HepG2 (cell line): ENCODE data around the gene RGS14. TPM values are rescaled to one million over a fixed set of nuclear protein-coding genes. Genes with fewer than 3 reads are reported as not detected.

Experiments used
- CSRNP1 ChIP-seq: sonication (generic); formaldehyde crosslinking; IDR thresholded peaks from 2 replicates; pipeline ENCODE4 v1.8.1; 2023; ENCODE audit warnings: mild to moderate bottlenecking, missing genetic modification reagents
- DMTF1 ChIP-seq: sonication (generic); formaldehyde crosslinking; IDR thresholded peaks from 2 replicates; pipeline ENCODE4 v1.4.0; 2020; ENCODE audit warnings: mild to moderate bottlenecking, missing genetic modification reagents
- FOXK2 ChIP-seq: fragments of 450-650 bp; IDR thresholded peaks from 2 replicates; pipeline ENCODE4 v1.6.1; 2016
- GATAD1 ChIP-seq: IDR thresholded peaks from 2 replicates; pipeline ENCODE4 v1.6.1; 2016; ENCODE audit warnings: missing genetic modification reagents, missing compliant biosample characterization
- HMGA1 ChIP-seq: sonication (generic); formaldehyde crosslinking; conservative IDR thresholded peaks from 2 replicates; pipeline ENCODE4 v1.4.0; 2020; ENCODE audit warnings: missing genetic modification reagents
- HOXA7 ChIP-seq: sonication (generic); formaldehyde crosslinking; IDR thresholded peaks from 2 replicates; pipeline ENCODE4 v1.8.1; 2022; ENCODE audit warnings: mild to moderate bottlenecking, missing genetic modification reagents, moderate library complexity
- KLF16 ChIP-seq, 2 experiments: sonication (generic) in 1 of 2; formaldehyde crosslinking in 1 of 2; IDR thresholded peaks; 2 replicates each; pipeline versions ENCODE4 v1.6.1 to v1.8.0; 2016 to 2023; ENCODE audit warnings: missing genetic modification reagents in 2 of 2, missing compliant biosample characterization in 1 of 2
- KLF6 ChIP-seq: IDR thresholded peaks from 2 replicates; pipeline ENCODE4 v1.8.0; 2016; ENCODE audit warnings: missing biosample characterization, missing genetic modification reagents
- MIXL1 ChIP-seq: IDR thresholded peaks from 2 replicates; pipeline ENCODE4 v1.6.1; 2016
- POLR2AphosphoS5 ChIP-seq: IDR thresholded peaks from 2 replicates; pipeline ENCODE4 v1.6.1; 2012; ENCODE audit warnings: low read depth, low read length
- PPARG ChIP-seq: conservative IDR thresholded peaks from 2 replicates; pipeline ENCODE4 v1.6.1; 2016; ENCODE audit warnings: missing biosample characterization, missing genetic modification reagents
- RCOR2 ChIP-seq: IDR thresholded peaks from 2 replicates; pipeline ENCODE4 v1.6.1; 2016; ENCODE audit warnings: missing biosample characterization, missing genetic modification reagents
- SAP130 ChIP-seq: IDR thresholded peaks from 2 replicates; pipeline ENCODE4 v1.6.1; 2016; ENCODE audit warnings: low read depth
- SKIL ChIP-seq: sonication (generic); formaldehyde crosslinking; IDR thresholded peaks from 2 replicates; pipeline ENCODE4 v1.8.0; 2022; ENCODE audit warnings: missing genetic modification reagents, mild to moderate bottlenecking, moderate library complexity, borderline replicate concordance
- SSRP1 ChIP-seq: IDR thresholded peaks from 2 replicates; pipeline ENCODE4 v1.6.1; 2016; ENCODE audit warnings: control low read depth
- TCF12 ChIP-seq, 2 experiments: fragments of 450-650 bp in 1 of 2; sonication (generic) in 1 of 2; formaldehyde crosslinking in 1 of 2; IDR thresholded peaks; 2 replicates each; pipeline versions ENCODE4 v1.6.1 to v1.8.0; 2017 to 2022; ENCODE audit warnings: antibody characterized with exemption in 1 of 2, mild to moderate bottlenecking in 1 of 2, missing genetic modification reagents in 1 of 2, moderate library complexity in 1 of 2
- TEAD3 ChIP-seq: optimal IDR thresholded peaks from 2 replicates; pipeline ENCODE3; 2016; ENCODE audit warnings: borderline replicate concordance
- THAP7 ChIP-seq: sonication (generic); formaldehyde crosslinking; IDR thresholded peaks from 2 replicates; pipeline ENCODE4 v1.8.1; 2023; ENCODE audit warnings: mild to moderate bottlenecking, missing genetic modification reagents
- ZNF550 ChIP-seq: sonication (generic); formaldehyde crosslinking; IDR thresholded peaks from 2 replicates; pipeline ENCODE4 v1.4.0; 2020; ENCODE audit warnings: mild to moderate bottlenecking, missing genetic modification reagents, borderline replicate concordance
- ZNF792 ChIP-seq: IDR thresholded peaks from 2 replicates; pipeline ENCODE4 v1.6.1; 2016
- ZZZ3 ChIP-seq: sonication (generic); formaldehyde crosslinking; IDR thresholded peaks from 2 replicates; pipeline ENCODE4 v1.4.0; 2020; ENCODE audit warnings: missing genetic modification reagents, mild to moderate bottlenecking, borderline replicate concordance
- polyA plus RNA-seq, 8 experiments: library from polyadenylated mRNA; depleted of rRNA in 3 of 8; stranded (reverse) in 7 of 8; unstranded in 1 of 8; fragments of >200 nt; fragmentation: Illumina TruSeq in 4 of 8; extraction: Trizol in 4 of 8; gene quantifications; 2 replicates each; pipeline versions ENCODE4 v1.2.1 to v1.2.3, GENCODE V29; 2011 to 2016; ENCODE audit warnings: low read depth in 4 of 8, missing spikeins in 1 of 8, mixed read lengths in 1 of 8; ENCODE audit not compliant: insufficient read depth in 1 of 8
- total RNA-seq, 5 experiments: library from RNA; depleted of rRNA; stranded (reverse); fragments of >200 nt; fragmentation: Illumina TruSeq; extraction: Trizol; gene quantifications; 2 replicates each; pipeline ENCODE4 v1.2.3, GENCODE V29; 2016; ENCODE audit warnings: low read depth in 1 of 5
- TF ChIP-seq, protein P1 (sequence below): sonication (generic); formaldehyde crosslinking; IDR thresholded peaks from 2 replicates; pipeline ENCODE4 v1.4.0; 2020; ENCODE audit warnings: mild to moderate bottlenecking, missing genetic modification reagents

The RGS14 gene
- total and polyA plus RNA-seq, 2 of the 13 experiments (the other 11 are each of a cell fraction or from before 2014, with no cell fraction given), result 11.1 to 17.2 TPM

DNA sequence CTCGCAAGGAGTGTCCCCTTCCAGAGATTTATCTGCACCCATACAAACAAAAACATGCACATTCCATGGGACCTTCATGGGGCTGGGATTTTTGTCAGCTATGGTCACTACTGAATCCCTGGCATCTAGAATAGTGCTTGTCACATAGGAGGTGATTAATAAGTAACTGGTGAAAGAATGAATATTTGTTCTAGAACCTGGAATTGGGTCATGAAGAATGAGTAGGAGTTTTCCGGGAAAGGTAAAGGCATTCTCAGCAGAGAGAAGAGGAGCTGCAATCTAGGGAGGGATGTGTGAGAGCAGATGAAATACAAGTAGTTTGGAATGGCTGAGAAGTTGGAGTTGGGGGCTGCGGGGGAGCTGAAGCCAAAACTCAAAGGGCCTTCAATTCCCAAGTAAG, 3.5 kb upstream of the RGS14 start (continued):
- no peak for TF ChIP-seq TCF12 (IDR thresholded peaks at IDR 0.05)
- no peak for TF ChIP-seq TCF12 (CRISPR knock-in tag; IDR thresholded peaks at IDR 0.05)
- 0 out of 2 replicates have a peak, but pooled peaks have one; percentile 33 for TF ChIP-seq KLF6 (CRISPR knock-in tag)
- TF ChIP-seq DMTF1, result no peak
- peak; percentile 47; the same call in 1 of the 2 replicates for TF ChIP-seq MIXL1 (CRISPR knock-in tag)
- TF ChIP-seq, protein P1, sequence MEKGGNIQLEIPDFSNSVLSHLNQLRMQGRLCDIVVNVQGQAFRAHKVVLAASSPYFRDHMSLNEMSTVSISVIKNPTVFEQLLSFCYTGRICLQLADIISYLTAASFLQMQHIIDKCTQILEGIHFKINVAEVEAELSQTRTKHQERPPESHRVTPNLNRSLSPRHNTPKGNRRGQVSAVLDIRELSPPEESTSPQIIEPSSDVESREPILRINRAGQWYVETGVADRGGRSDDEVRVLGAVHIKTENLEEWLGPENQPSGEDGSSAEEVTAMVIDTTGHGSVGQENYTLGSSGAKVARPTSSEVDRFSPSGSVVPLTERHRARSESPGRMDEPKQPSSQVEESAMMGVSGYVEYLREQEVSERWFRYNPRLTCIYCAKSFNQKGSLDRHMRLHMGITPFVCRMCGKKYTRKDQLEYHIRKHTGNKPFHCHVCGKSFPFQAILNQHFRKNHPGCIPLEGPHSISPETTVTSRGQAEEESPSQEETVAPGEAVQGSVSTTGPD (CRISPR knock-in tag), result no peak
- 0 out of 2 replicates have a peak, but pooled peaks have one; percentile 17 for TF ChIP-seq PPARG (CRISPR knock-in tag)
- no peak for TF ChIP-seq CSRNP1 (CRISPR knock-in tag)
- no peak for TF ChIP-seq ZZZ3 (CRISPR knock-in tag)
- TF ChIP-seq POLR2AphosphoS5, result 0 out of 2 replicates have a peak, but pooled peaks have one; percentile 29
- TF ChIP-seq ZNF792, result 0 out of 2 replicates have a peak, but pooled peaks have one; percentile 32
- TF ChIP-seq FOXK2, result no peak
- TF ChIP-seq ZNF550 (CRISPR knock-in tag), result no peak
- peak; percentile 21; the same call in 1 of the 2 replicates for TF ChIP-seq GATAD1 (CRISPR knock-in tag)
- TF ChIP-seq SSRP1 (CRISPR knock-in tag), result no peak
- TF ChIP-seq RCOR2 (CRISPR knock-in tag), result no peak
- peak in 1 of 2 experiments; percentile 61; a peak in 1 of 4 replicates for TF ChIP-seq KLF16 (CRISPR knock-in tag; IDR thresholded peaks at IDR 0.05)
- TF ChIP-seq TEAD3 (CRISPR knock-in tag), result peak; percentile 89
- no peak for TF ChIP-seq HOXA7 (CRISPR knock-in tag)
- no peak for TF ChIP-seq SKIL (CRISPR knock-in tag)
- TF ChIP-seq HMGA1 (CRISPR knock-in tag), result no peak
- no peak for TF ChIP-seq THAP7
- peak; percentile 48 for TF ChIP-seq SAP130
